Aorta (tissue), 5 donors: Measurements from ENCODE around the gene BNC2. TPM values are rescaled to one million over a fixed set of nuclear protein-coding genes. Genes with fewer than 3 reads are reported as not detected.

Experiments used
- ATAC-seq: fragments of 200-7000 bp; cut with Tn5 transposase; one replicate; pipeline ENCODE4 v1.9.1; 2022; ENCODE audit warnings: moderate library complexity; ENCODE audit not compliant: low FRiP score
- DNase-seq, 2 donors: peaks; one replicate each; pipeline ENCODE4 v3.0.0-alpha.2; 2020
- H3K27ac ChIP-seq, 2 donors: one replicate each; pipeline ENCODE4 v1.5.1; 2013; ENCODE audit warnings: low read length in 2 of 2, mild to moderate bottlenecking in 2 of 2, moderate library complexity in 2 of 2, control low read depth in 1 of 2, inconsistent platforms in 1 of 2, low read depth in 1 of 2
- H3K27me3 ChIP-seq, 2 donors: one replicate each; pipeline ENCODE4 v1.6.1; 2013; ENCODE audit warnings: control low read depth in 1 of 2, low read length in 1 of 2, mild to moderate bottlenecking in 1 of 2, moderate library complexity in 1 of 2; ENCODE audit not compliant: insufficient read depth in 2 of 2, control insufficient read depth in 1 of 2
- H3K36me3 ChIP-seq, 2 donors: one replicate each; pipeline ENCODE4 v1.6.1; 2013; ENCODE audit warnings: control low read depth in 1 of 2, low read length in 1 of 2, mild to moderate bottlenecking in 1 of 2; ENCODE audit not compliant: insufficient read depth in 2 of 2, control insufficient read depth in 1 of 2
- H3K4me1 ChIP-seq, 2 donors: one replicate each; pipeline ENCODE4 v1.6.1; 2013; ENCODE audit warnings: low read length in 2 of 2, control low read depth in 1 of 2, mild to moderate bottlenecking in 1 of 2, moderate library complexity in 1 of 2; ENCODE audit not compliant: insufficient read depth in 2 of 2, control insufficient read depth in 1 of 2
- H3K4me3 ChIP-seq, 2 donors: one replicate each; pipeline ENCODE4 v1.5.1; 2013; ENCODE audit warnings: low read length in 2 of 2, control low read depth in 1 of 2, mild to moderate bottlenecking in 1 of 2
- H3K9me3 ChIP-seq: one replicate; pipeline ENCODE4 v1.6.1; 2013; ENCODE audit warnings: mild to moderate bottlenecking, low read length; ENCODE audit not compliant: control insufficient read depth
- WGBS, 2 donors: extraction: QIAGEN DNeasy Blood & Tissue Kit; methylation state at CpG; one replicate each; pipeline ENCODE4 v1.1.7; 2013; 5-methylcytosine and 5-hydroxymethylcytosine counted together
- intact Hi-C, 2 donors: fragments of 100-400 bp; cut with DNase I; formaldehyde crosslinking; loops; one replicate each; pipeline versions ENCODE4 v1.14.2 to v1.15.0; 2022
- polyA plus RNA-seq, 2 donors: library from polyadenylated mRNA; stranded (reverse); fragments of 200-250 nt; gene quantifications; one replicate each; pipeline ENCODE4 v1.2.3, GENCODE V29; 2013
- total RNA-seq, 2 donors: library from RNA; stranded (reverse); fragmentation: NEBNext Ultra II Directional; extraction: Animal tissue kit (Norgen Biotek cat#: 25700); gene quantifications; one replicate each; pipeline ENCODE4 v1.2.1, GENCODE V29; 2021
- donor health status: healthy with polysubstance abuse.
- donor health status: Bipolar disorder and iron deficiency.
- donor health status: DM: no; HTN: no; CAD: no.
- donor health status: DM: no; HTN: no; CAD: no.
- donor health status: DM: yes; HTN: yes; CAD: no.

The BNC2 gene
- total and polyA plus RNA-seq, 4 donors = 0.36 to 69.0 (median 11.5) TPM

GRCh38 chr9:16672501-16672900, 198.0 kb downstream of the BNC2 start:
- no peak for ATAC-seq
- no peak for DNase-seq
- H3K27me3 ChIP-seq = no peaks in the 10 kb centered on the region
- peaks cover 0 to 2% of the 10 kb centered on the region in 2 donors for H3K4me1 ChIP-seq
- no peaks in the 10 kb centered on the region for H3K9me3 ChIP-seq
- H3K4me3 ChIP-seq = no peak overlapping the region
- WGBS, 2 donors = 88 to 94% methylated on average over 3 of the region's 3 CpGs
- H3K36me3 ChIP-seq = no peaks in the 10 kb centered on the region
- intact Hi-C loops = no loop called here
- no peak overlapping the region for H3K27ac ChIP-seq

DNA sequence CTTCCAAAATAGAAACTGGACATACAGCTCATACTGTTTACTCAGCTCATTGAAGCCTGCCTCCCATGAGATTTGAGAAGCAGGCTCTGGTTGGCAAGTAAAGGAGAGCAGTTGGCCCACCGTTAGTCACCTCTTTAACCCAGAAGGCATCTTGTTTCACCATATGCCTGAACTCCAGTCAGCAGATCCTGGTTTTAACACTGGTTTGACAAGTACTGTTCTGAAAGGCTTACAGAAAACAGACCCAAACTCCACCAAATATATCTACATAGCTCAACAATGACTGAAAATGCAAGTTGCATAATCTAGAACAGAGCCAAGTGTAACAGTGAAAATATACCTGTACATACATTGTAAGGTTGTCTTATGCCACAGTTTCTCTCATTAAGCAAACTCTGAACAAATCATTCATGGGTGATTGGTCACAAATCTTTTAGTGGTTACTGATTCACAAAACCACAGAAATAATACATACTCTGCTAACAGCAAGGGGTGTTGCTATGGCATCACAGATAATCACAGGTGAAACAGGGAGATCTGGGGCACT, 198.8 kb downstream of the BNC2 start:
- Histone ChIP-seq H3K27ac (no peak overlapping the region), H3K4me1 (peaks cover 0 to 2% of the 10 kb centered on the region in 2 donors), H3K9me3 (no peaks in the 10 kb centered on the region), H3K4me3 (no peak overlapping the region), H3K27me3 (no peaks in the 10 kb centered on the region), H3K36me3 (no peaks in the 10 kb centered on the region)
- 10 to 20% methylated on average over 1 of the region's 1 CpG for whole genome bisulfite sequencing, 2 donors
- ATAC-seq (no peak), DNase-seq (no peak)
- intact Hi-C loops = no loop called here

- 95 to 96% methylated on average over 6 of the region's 6 CpGs for WGBS, 2 donors
- Histone ChIP-seq H3K27me3 (no peaks in the 10 kb centered on the region), H3K4me3 (no peak overlapping the region), H3K4me1 (peaks cover 0 to 2% of the 10 kb centered on the region in 2 donors), H3K27ac (no peak overlapping the region), H3K9me3 (no peaks in the 10 kb centered on the region), H3K36me3 (no peaks in the 10 kb centered on the region)
- ATAC-seq (no peak), DNase-seq (no peak)
- intact Hi-C loops = no loop called here
Measured at GRCh38 chr9:16670791-16671190, 199.7 kb downstream of the BNC2 start.

- DNase-seq (no peak), ATAC-seq (no peak)
- Histone ChIP-seq H3K36me3 (no peaks in the 10 kb centered on the region), H3K27me3 (no peaks in the 10 kb centered on the region), H3K4me1 (no peaks in the 10 kb centered on the region), H3K4me3 (no peak overlapping the region), H3K9me3 (no peaks in the 10 kb centered on the region), H3K27ac (no peak overlapping the region)
- intact Hi-C loops = no loop called here
- 89% methylated on average over 5 of the region's 5 CpGs for WGBS, 2 donors
Measured at GRCh38 chr9:16668734-16669295, 201.7 kb downstream of the BNC2 start.

DNA sequence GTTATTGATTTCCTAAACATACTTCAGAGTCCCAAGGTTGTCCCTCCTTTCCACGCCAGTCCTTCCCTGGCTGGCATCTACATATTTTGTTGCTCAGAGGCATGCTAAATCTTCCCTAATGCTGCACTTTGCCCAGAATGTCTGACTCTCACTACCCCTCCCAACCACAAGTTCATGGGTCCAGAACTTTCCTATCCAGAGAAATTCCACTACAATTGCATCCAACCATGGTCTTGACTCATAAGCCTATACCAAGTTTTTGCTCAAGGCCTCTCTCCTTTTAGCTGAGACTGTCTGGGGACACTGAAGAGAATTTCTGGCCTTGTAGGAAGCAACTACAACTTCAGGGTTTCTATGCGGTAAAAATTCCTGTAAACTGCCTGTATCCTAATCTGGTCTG, 206.3 kb downstream of the BNC2 start:
- intact Hi-C loops = no loop called here
- no peaks in the 10 kb centered on the region for H3K4me1 ChIP-seq

GRCh38 chr9:16661816-16662215, 208.7 kb downstream of the BNC2 start:
- Histone ChIP-seq H3K27ac (no peak overlapping the region), H3K4me3 (no peak overlapping the region), H3K27me3 (no peaks in the 10 kb centered on the region), H3K4me1 (no peaks in the 10 kb centered on the region), H3K9me3 (no peaks in the 10 kb centered on the region), H3K36me3 (no peaks in the 10 kb centered on the region)
- intact Hi-C loops = no loop called here
- 74 to 83% methylated on average over 1 of the region's 1 CpG for WGBS, 2 donors
- DNase-seq (no peak), ATAC-seq (no peak)

More for the DNA sequence above, 206.3 kb downstream of the BNC2 start:
- no peaks in the 10 kb centered on the region for H3K9me3 ChIP-seq
- no peaks in the 10 kb centered on the region for H3K27me3 ChIP-seq
- ATAC-seq (no peak), DNase-seq (no peak)
- H3K4me3 ChIP-seq = no peak overlapping the region
- H3K27ac ChIP-seq = no peak overlapping the region
- WGBS, 2 donors = 93 to 98% methylated on average over 2 of the region's 2 CpGs
- H3K36me3 ChIP-seq = no peaks in the 10 kb centered on the region

DNA sequence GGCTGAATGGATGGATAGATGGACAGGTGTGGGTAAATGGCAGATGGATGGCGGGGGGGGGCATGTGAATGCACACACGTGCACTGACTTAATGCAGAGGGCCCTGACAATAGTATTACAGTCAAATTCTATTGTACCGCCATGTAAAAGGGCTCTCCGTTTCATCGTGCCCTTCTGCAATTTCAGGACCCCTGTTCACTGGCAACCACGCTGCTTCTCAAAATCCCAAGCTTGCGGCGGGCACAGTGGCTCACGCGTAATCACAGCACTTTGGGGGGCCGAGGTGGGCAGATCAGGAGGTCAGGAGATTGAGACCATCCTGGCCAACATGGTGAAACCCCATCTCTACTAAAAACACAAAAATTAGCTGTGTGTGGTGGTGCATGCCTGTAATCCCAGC, 211.4 kb downstream of the BNC2 start:
- no peak overlapping the region for H3K4me3 ChIP-seq
- 93 to 94% methylated on average over 11 of the region's 11 CpGs for WGBS, 2 donors
- no peaks in the 10 kb centered on the region for H3K4me1 ChIP-seq
- H3K27me3 ChIP-seq = no peaks in the 10 kb centered on the region
- no peaks in the 10 kb centered on the region for H3K9me3 ChIP-seq
- ATAC-seq (no peak), DNase-seq (no peak)
- H3K36me3 ChIP-seq = no peaks in the 10 kb centered on the region
- H3K27ac ChIP-seq = no peak overlapping the region
- intact Hi-C loops = no loop called here

GRCh38 chr9:16656432-16657169, 213.9 kb downstream of the BNC2 start:
- H3K36me3 ChIP-seq = no peaks in the 10 kb centered on the region
- H3K4me3 ChIP-seq = no peak overlapping the region
- DNase-seq (no peak), ATAC-seq (no peak)
- H3K9me3 ChIP-seq = no peaks in the 10 kb centered on the region
- no peaks in the 10 kb centered on the region for H3K27me3 ChIP-seq
- intact Hi-C loops = no loop called here
- no peaks in the 10 kb centered on the region for H3K4me1 ChIP-seq
- no peak overlapping the region for H3K27ac ChIP-seq
- WGBS, 2 donors = 35 to 36% methylated on average over 2 of the region's 2 CpGs

DNA sequence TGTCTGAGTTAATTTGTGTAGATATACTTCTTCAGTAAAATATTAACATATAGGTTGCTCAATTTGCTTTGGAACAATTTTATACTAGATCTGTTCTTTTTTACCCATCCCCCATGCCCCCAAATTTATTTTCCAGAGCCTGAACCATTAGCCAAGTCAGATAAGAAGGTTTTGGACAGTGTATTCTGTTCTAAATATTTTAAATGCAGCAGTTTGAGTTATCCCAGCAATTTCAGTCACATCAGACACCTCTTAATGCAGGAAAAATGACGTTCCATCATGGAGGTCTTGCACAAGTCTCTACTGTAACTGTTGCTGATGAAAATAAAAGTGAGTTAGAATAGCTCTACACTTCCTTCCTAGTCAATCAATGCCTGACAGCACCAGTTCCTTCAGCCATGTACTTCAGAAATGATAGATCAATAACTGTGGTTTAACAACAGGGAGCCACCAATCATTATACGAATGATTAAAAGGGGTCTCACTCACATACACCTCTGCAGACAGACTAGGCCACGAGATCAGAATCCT, 215.8 kb downstream of the BNC2 start:
- WGBS, 2 donors = 92 to 93% methylated on average over 3 of the region's 3 CpGs

More for the DNA sequence above, 215.8 kb downstream of the BNC2 start:
- intact Hi-C loops = no loop called here
- Histone ChIP-seq H3K36me3 (no peaks in the 10 kb centered on the region), H3K4me3 (no peak overlapping the region), H3K27ac (no peak overlapping the region), H3K9me3 (no peaks in the 10 kb centered on the region), H3K27me3 (no peaks in the 10 kb centered on the region), H3K4me1 (no peaks in the 10 kb centered on the region)
- ATAC-seq (no peak), DNase-seq (no peak)
